Cerebellar cortex (tissue), 1 donor: ENCODE measurements around the gene HSPA12B.
A peak's percentile ranks its signal among the peaks of the same experiment; 100 is the strongest.

Experiments
- DNase-seq: peaks from one replicate; pipeline ENCODE4 v3.0.0-alpha.2; 2015; ENCODE audit warnings: low spot score

HSPA12B gene

GRCh38 chr20:3767110-3767426 is 34.6 kb downstream of the HSPA12B start:
- no peak for DNase-seq

GRCh38 chr20:3767427-3768341 is 35.2 kb downstream of the HSPA12B start, which contains the start of gene ADISSP:
TSS of gene ADISSP (minus strand) at chr20:3767753. CDS start at chr20:3760100, 7,653 bp downstream.
- DNase-seq, result peak; percentile 97

DNA sequence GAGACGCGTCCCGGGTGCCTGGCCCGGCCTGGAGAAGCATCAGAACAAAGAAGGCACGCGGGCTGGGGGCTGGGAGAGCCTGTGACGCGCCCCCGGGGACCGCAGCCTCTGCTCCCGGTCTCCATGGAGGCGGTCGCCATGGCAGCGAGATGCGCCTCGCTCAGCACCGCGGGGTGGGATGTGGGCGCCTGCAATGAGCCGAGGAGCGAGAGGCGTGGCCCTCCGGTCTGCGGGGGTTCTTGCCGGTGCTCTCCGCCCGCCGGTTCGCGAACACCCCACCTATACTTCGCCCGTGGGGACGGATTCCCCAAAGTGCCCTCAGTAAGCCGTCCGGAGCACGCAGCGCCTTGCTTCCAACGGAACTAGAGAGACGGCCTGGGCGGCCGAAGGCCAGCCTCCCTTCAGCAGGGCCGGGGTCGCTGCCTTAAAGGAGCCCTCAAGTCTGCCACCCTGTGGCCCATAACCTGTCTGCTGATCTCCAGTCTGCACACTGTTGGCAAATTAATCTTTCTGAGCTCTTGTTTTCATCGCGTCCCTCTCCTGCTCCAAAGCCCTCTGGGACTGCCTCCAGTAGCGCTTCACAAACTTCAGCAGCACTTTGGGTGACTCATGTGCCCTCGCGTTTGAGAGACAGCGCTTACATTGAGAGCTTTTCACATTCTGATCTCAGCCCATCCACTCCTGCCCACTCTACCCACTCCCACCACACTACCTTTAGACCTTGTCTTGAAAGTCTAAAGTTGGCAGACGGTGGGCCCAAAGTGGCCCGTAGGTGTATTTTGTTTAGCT is 36.1 kb downstream of the HSPA12B start:
- DNase-seq, result peak; percentile 79

- no peak for DNase-seq
These were observed 39.1 kb downstream of the HSPA12B start for GRCh38 chr20:3771552-3772058.

DNA sequence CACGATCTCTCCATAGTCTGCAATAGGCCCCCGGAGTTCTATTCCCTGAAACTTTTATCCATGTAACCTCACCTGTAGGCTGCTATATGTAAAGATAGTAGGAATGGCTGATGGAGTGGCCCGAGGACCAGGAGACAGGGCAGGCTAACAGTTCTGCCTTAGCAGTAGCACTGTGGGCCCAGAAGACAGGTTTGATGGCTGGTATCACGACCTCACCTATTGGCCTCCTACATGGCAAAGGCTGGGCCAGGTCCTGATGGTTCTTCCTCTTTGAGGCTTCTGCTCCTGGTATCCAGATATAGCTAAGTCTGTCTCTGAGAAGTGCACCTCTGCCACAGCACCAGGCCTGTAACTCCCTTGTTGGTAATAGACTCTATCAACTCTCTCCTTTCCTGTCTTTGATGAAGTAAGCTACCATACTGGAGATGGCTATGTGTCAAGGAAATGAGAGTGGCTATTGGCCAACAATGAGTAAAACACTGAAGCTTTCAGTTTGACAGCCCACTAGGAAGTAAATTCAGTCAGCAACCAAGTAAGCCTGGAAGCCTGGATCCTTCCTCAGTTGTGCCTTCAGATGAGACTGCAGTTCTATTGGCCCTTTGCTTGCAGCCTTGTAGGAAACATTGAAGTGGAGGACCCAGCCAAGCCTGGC is 43.1 kb downstream of the HSPA12B start:
- DNase-seq, result no peak

GRCh38 chr20:3777381-3777715 is 44.9 kb downstream of the HSPA12B start:
- DNase-seq, result no peak

DNA sequence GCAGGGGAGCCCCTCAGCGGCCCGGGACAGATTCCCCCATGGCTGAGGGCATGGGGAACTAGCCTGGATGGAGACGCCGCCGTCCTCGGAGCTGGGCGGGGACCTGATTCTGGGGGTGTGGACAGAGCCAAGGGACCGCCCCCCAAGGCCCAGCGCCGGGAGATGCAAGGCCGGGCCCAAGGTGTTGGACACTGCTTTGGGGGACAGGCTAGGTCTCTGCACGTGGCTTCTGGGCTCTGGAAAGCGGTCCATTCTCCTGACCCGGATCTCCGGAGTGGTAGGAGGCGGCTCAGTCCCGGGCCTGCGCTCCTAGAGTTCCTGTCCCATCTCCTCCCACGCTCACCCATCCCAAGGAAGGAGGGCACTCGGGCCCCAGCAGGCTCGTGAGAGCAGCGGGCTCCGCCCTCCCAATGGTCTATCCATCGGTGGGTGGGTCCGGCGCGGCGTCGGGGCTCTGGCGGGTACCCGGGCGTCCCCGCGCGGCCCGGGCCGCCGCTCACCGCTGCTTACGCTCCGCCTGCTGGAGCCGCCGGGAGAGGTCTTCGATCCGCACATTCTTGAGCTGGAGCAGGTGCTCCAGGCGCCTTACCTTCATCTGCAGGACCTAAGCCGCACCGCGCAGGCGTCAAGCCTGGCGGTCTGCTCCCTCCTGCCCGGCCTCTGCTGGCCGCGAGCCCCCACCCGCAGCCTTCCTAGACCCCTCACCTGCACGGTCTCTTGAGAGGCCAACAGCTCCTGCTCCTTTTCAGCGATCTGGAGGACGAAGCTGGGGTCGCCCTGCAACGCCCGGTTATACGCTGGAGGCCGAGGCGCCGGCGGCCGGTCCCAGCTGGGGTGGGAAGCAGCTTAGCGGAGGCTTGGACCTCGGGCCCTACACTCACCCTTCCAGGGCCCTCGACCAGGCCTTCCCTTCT is 45.5 kb downstream of the HSPA12B start:
- DNase-seq, result no peak

DNA sequence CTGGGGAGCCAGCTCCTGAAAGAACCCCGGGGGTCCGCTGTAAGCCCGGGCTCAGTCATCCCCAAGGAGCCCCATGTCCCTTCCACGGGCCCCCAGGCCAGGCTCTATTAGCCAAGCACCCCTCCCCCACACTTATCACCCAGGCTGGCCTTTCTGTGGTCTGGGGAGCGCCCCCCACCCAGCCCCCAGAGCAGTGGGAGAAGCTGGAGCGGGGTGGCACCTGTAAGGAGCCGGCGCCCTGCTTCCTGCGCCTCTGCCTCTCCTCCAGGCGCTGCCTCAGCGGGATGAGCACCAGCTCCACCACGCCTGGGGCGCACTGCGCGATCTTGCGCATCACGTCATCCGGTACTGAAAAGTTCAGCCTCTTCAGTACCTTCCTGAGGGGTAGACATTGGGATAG is 46.5 kb downstream of the HSPA12B start:
- no peak for DNase-seq

- DNase-seq, result peak; percentile 98
These were observed 48.8 kb downstream of the HSPA12B start, which contains the start of gene SPEF1 for GRCh38 chr20:3781153-3781910. TSS of gene SPEF1 (minus strand) at chr20:3781448. CDS start at chr20:3781287, 161 bp downstream.

DNA sequence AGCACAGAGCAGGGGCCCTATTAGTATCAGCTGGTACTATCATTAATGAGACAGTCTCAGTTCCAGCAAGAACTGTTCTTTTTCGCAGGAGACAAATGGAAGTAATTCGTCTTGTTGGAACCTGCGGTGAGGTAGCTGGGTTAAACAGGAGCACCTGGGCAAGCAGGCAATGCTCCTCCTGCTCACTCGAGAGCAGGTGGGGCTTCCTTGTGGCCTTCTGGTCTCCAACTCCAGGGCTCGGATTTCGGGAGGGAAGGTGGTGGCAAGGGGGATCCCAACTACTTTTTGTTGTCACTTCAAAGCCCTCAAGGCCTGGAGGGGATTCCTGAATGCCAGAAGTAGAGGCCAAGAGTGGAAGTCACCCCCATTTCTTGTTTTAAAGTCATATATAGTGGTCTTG is 50.1 kb downstream of the HSPA12B start:
- no peak for DNase-seq

- DNase-seq, result no peak
These were observed 50.6 kb downstream of the HSPA12B start for GRCh38 chr20:3783068-3783489.

- DNase-seq, result no peak
These were observed 51.2 kb downstream of the HSPA12B start for GRCh38 chr20:3783511-3784195.

DNA sequence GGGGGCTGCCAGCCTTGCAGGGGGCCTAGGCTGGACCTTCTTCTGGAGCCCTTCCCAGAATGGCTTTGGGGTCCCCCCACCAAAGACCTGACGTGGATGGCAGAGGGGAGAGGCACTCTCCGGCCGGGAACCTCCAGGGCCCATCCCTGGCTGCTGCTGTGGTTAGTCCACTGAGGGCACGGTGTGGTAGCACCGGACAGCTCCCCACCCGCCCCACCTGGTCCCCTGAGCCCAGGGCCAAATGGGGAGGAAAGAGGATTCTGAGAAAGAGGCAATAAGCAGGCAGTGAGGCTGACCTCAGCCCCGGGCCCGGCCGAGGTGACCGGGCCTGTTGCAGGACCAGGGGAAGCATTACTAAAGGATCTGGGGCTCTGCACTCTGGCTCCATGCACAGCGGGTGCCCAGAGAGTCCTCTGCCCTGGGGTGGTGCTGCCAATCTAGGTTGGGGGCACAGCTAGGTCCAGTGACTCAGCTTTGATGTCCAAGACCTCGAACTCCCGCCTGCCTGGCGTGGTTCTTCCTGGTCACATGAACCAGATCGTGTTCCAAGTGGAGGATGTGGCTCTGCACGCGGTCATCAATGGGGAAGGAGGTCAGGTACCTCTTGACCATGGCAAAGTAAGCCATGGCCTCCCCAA is 51.9 kb downstream of the HSPA12B start:
- DNase-seq, result no peak

GRCh38 chr20:3784863-3785239 is 52.4 kb downstream of the HSPA12B start:
- no peak for DNase-seq

- DNase-seq, result no peak
These were observed 53.0 kb downstream of the HSPA12B start for GRCh38 chr20:3785240-3786125.

DNA sequence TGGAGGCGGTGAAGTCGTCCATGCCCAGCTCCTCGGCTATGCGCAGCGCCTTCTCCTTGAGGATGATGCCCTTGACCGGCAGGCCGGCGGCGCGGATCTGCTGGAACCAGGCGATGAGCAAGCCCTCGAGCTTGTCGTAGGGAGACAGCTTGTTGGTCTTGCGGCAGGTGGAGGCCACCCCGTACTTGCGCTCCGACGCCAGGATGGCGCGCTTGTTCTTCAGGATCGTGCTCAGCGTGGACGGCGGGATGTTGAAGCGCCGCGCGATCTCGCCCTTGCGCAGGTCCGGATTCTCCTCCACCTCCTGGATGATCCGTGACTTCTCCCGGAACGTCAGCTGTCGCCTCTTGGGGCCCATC is 53.6 kb downstream of the HSPA12B start:
- peak; percentile 34 for DNase-seq

DNA sequence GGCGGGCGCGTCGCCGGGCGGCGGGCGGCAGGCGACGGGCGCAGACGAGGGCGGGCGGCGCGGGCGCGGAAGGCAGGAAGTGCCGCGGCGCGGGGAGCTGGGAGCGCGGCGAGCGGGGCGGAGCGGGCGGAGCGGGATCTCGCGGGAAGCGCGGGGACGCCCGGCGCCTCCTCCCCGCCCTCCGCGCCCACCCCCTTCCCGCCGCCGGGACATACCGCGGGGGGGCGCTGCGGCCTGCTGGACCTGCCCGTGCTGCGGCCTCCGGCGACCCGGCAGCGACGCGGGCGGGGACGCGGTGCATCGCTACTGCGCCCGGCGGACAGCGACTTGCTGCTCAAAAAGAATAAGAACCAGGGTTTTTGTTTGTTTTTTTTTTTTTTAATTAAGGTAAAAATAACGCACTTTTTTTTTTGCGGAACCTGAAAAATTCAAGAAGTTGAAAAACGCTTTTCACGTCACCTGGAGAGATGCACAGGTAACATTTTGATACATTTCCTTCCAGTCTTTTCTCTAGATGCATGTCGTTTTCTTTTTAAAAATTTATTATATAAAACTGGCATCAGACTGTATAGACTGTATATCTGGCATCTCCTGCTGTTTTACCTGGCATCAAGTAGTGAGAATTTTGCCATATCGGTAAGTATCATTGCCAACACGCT is 54.3 kb downstream of the HSPA12B start, which contains the start of gene CENPB:
CENPB (minus strand) TSS at position 76 of the 659 bp plus-strand sequence. CDS start 257 bp downstream, outside the sequence.
- DNase-seq, result peak; percentile 79
